DMS53 treated with DMSO at 0.1 percent for 48 hours (cell line): Measurements from ENCODE around the gene SAMD13.
"Not testable (repeated sequence)": the region's sequence is repeated elsewhere in the genome, so short reads cannot be mapped to it uniquely, and the experiment has no call there.

Experiments used
- DNase-seq: peaks from one replicate; lab custom pipeline; 2025; ENCODE audit not compliant: unreplicated experiment; lab: John Stamatoyannopoulos, UW

Gene SAMD13

DNA sequence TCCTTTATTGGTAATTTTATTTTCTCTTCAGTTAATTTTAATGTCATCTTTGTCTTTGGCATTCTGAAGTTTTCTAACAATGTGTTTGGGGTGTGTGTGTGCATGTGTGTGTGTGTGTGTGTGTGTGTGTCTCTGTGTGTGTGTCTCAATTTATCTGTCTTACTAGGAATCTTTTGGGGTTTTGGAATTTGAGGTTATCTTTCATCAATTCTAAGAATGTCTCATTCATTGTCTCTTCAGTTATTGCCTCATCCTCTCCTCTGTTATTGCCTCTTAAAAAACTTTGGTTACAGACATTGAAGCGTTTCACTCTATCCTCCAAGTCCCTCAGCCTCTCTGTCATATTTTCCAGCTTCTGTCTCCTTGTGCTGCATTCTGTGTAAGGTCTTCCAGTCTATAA lies 18.1 kb upstream of the SAMD13 start:
- no peak for DNase-seq

DNA sequence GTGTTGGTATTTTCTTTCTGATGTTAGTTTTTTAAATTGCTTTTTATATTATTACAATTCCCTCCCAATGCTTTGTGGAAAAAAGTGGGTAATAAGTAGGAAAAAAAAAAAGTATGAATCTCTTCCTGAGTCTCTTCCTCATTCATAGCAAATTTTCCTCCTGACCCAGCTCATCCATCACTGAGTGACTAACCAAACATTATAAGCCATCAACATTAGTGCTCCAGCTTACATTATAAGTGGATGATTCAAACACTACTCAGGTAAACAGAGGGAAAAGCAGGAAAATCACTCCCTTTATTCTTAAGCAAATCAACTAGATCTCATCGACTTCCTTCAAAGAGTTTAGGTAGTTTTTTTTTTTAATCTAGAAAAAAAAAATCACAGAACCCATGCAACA lies 15.4 kb upstream of the SAMD13 start:
- peak; percentile 81 for DNase-seq

DNA sequence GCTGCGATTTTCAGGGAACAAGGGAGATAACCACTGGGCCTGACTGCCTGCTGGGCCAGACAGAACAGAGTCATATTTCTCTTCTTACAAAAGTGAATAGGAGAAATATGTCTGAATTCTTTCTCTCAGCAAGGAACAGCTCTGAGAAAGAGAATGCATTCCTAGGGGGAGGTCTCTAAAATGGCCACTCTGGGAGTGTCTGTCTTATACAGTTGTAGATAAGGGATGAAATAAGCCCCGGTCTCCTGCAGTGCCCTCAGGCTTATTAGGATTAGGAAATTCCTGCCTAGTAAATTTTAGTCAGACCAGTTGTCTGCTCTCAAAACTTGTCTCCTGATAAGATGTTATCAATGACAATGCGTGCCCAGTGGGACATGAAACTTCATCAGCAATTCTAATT lies 14.1 kb upstream of the SAMD13 start:
- not testable (repeated sequence) for DNase-seq

DNA sequence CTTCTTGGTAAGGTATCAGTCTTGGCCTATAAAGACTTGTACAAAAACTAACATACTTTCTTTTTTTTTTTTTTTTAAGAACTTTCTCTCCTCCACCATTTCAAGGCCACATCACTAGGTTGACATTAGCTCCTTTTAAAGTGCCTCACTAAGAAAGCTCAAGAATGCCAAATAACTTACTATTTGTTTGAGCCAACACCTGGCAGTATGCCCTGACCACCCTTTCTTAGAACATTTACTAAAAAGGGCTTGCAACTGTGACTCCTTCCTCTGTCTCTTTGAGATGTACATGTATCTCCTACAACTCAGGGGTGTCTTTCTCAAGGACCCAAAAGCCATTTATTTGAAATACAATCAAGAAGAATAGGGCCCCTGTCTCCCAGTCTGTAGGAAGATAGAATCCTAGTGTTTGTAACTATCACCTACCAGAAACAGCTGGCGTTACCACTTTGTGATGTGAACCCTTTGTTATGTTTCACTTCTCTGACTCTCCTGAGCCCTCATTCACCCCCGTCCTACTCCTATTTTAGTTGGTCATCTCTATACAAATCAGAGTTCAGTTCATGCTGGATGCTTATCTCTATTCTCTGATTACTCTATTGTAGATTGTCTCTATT lies 12.2 kb upstream of the SAMD13 start:
- DNase-seq, result no peak

DNA sequence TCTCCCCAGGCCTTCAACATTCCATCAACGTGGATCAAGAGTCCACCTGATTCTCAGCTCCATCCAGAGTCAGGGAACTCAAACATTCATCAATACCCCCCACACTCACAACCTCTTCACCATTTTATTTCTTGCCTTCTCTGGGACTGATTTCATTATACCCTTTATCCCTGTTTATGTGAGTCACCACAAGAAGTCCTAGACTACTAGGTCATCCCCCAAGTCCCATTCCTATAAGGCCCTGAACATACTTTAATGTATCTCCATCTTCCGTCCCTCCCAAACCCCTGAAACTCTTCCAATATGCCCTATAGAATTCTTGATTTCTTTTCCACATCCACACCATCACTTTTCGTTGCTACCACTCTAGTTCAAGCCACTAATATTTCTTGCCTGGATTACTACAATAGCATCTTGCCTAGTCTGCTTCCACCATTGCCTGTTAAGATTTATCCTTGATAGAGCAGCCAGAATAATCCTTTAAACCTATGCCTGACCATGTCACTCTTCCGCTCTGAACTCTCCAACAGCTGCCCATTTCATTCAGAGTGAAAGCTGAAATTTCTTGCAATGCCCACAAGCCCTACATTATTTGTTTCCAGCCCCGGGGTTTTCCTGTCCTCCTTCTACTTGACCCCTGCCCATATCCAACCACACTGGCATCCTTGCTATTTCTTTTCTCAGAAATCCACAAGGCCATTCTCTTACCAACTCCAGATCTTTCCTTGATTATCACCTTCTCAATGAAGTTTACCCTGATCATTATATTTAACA lies 9.4 kb upstream of the SAMD13 start:
- DNase-seq, result no peak

DNA sequence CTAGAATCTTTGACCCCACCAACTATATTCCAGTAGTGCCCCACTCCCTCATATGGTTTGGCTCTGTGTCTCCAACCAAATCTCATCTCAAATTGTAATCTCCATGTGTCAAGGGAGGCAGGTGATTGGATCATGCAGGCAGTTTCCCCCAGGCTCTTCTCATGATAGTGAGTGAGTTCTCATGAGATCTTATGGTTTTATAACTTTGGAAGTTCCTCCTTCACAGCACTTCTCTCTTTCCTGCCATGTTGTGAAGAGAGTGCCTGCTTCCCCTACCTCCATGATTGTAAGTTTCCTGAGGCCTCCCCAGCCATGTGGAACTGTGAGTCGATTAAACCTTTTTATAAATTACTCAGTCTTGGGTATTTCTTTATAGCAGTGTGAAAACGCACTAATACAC lies 7.7 kb upstream of the SAMD13 start:
- DNase-seq, result no peak

DNA sequence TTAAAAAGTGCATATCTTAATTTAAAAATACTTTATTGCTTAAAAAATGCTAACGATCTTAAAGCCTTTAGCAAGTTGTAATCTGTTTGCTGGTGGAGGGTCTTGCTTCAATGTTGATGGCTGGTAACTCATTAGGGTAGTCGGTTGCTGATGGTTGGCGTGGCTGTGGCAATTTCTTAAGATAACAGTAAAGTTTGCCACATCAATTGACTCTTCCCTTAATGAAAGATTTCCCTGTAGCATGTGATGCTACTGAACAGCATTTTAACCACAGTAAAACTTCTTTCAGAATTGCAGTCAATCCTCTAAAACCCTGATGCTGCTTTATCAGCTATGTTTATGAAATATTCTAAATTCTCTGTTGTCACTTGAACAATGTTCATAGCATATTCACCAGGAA lies 6.8 kb upstream of the SAMD13 start:
- DNase-seq, result no peak

DNA sequence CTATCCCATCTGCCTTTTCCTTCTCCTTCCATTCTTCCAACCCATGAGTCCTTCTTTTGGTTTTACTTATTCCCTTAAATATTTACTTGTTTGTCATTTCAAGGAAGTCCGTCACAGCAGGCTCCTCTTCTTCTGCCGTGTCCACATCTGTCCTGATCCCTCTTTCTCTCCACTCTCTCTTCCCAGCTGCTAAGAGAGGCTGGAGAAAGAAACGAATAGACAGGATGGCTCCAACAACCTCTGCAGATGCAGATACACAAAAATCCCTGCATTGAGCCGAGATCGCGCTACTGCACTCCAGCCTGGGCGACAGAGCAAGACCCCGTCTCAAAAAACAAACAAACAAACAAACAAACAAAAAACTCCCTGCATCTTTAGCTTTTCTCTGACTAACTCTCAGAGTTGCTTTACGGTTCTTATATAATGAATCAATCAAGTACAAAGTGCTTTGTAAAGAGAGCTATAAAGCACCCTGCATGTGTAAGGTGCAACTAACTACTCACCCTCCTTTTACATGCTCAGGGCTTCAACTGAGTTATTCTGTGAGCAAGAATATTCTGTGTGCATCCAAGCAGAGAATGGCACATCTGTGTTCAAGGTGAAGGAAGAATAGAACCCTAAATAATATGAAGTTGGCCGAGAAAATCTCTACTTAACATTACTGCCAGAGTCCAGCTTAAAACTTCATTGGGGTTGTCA lies 3.8 kb upstream of the SAMD13 start:
- DNase-seq, result no peak

DNA sequence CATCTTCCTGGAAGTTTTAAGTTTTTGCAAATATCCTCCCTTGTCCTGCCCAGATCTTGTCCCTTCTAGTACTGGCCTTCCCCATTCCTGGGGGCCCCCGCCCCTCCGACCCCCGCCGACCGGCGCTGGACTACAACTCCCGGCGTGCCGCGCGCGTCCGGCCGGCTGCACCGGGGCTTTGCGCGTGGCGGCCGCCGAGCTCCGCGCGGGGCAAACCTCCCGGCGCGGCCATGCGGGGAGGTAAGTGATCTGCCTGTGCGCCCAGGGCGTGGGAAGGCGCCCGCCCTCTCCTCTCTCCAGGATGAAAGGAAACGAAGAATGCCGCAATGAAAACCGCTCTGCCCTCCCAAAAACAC lies 3.2 kb upstream of the SAMD13 start:
- no peak for DNase-seq

DNA sequence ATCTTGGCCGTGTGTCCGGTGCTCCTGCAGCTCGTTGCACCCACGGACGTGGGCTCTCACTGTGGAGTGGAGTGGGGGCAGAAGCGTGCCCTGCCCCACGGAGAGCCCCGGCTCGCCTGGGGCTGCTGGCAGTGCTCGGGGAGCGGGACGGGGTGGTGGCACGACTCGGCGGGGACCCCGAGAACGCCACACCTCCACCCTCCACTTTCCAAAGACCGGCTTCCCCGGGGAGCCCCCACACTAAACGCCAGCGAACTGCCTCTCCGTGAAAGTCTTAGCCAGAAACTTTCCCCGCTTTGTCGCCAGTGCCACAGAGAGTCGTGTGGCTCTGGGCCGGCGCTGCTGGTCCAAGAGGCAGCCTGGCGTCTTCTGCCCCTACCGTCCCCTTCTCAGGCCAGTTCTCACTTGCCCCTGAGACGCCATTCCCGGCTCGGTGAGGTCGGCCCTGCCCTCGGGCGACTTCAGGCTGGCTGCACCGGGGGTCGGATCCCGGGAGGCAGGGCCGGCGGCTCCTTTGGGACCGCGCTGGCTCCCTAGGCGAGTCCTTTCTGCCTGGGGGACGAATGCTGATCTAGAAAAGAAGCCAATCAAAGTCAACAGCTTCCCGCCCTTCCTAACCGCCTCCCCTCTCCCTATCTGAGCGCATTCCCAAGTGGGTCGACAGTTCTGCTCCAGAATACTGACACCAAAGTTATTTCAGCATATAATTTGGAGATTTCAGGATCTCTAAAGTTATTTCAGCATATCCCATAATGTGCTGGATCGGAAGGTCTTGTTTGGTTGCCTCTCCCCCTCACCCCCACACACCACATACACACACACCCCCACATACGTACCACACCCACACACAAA lies 2.6 kb upstream of the SAMD13 start:
- DNase-seq, result peak; percentile 17

DNA sequence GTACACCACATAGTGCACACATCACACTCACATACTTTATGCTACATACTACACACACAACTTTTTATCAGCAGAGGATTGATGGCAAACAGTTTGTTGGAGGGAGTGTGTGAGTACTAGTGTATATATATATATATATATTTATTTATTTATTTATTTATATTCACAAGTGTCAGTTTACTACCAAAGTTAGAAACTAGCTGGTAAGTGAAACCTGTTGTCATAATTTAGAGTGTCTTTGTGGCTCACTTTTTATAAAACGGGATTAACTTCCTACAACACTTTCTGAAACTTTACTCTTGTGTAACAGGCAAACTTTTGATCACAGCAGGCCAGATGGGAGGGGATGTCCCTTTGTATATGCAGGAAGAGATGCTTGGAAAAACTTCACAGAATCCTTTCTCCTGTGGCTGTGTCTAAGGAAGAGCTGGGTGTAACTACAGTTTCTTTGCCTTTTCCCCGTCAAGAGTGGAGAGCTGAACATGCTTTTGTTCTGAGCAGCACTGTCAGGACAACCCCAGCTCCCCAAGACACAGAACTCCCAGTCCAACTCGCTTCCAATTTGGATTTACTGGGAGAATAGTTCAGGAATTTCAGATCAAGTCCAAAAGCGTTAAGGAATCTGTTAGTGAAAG lies 1.9 kb upstream of the SAMD13 start:
- DNase-seq, result no peak

DNA sequence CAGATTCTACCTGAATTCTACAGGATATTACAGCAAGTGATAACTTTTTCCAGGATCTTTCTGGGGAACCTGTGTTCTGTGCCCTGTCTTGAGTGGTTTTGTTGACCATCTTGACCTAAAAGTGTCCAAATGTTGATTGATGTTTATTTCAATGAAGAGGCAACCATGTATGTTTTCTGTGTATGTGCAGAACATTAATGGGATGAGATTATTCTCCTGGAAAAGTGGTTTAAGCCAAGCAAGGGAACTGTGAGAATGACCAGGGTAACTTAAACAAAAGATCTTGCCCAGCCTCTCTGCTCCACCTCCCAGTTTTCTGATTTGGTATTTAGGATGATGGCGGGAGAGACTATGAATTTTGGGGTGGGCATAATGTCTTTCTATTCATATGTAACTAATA lies 1.0 kb upstream of the SAMD13 start:
- no peak for DNase-seq

DNA sequence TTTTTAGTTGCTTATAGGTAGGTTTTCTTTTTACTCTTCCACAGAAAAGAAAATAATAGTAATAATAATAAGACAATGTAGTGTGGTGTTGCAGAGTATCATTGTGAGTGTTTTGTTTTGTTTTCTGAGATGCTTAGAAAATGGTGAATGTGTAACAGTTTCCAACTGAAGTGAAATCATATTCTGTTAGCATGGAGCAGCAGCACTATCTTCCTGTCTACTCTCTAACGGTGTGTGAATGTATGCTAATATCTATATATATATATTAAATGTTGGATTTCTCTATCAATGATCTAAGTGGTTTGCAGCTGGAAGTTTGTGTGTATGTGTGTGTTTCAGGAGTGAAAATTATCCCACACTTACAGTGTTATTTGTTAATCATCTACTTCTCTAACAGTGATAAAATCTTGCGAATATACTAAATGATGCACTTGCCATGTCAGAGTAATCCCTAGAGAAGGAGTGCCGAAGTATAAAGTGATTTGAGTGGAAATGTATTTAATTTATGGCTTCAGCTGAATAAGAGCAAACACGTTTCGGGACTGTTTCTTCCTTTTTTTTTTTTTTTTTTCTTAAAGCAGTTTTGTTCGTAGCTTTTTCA lies 377 bp downstream of the SAMD13 start:
- no peak for DNase-seq

DNA sequence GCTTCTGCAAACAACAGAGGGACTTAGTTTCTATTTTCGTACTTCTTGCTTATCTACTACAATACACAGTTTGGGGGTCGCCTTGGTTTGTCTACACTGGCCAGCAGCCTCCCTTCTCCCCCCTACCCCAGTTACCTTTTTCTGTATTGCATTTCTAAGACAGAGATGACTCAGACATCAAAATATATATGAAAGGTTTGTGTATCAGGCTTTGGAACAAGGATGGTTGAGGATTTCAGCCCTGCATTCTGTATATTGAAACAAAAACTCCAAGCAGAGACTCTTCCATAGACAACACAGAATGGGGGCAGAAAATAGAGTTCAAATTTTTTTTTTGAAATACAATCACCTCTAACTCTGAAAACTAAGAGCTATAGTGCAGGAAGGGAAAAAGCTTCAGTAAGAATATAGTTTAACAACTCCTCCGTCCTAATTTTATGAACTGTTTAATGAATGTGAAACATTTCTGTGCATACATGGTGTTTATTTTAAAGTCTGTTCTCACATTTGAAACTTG lies 1.9 kb downstream of the SAMD13 start:
- DNase-seq, result no peak

DNA sequence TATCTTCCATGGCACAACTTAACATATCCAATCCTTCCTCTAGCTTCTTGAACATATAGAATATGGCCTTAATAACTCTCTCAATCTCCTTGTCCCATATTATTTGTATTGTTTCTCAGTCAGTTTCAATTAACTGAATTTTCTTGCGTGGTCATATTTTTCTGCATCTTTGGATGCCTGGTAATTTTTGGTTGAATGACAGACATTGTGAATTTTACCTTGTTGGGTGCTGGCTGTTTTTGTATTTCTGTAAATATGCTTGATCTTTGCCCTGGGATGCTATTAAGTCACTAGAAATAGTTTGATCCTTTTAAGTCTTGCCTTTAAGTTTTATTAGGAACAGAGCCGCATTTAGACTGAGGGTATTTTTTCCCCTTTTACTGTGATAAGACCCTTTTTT lies 5.9 kb downstream of the SAMD13 start:
- no peak for DNase-seq

DNA sequence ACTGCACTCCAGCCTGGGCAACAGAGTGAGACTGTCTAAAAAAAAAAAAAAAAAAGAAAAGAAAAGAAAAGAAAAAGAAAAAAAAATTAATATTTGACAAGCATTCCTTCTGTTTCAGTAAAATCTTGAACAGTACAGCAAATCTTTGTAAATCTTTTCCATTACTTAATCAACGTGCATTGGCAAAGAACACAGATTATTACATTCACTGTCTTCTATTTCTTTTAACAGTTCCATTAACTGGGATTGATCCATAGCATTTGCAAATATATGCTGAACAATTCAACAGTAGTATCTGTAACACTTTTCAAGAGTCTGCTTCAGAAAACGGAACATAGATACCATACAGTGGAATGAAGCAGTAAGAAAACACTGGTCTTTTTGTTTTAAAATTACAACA lies 9.8 kb downstream of the SAMD13 start:
- no peak for DNase-seq

DNA sequence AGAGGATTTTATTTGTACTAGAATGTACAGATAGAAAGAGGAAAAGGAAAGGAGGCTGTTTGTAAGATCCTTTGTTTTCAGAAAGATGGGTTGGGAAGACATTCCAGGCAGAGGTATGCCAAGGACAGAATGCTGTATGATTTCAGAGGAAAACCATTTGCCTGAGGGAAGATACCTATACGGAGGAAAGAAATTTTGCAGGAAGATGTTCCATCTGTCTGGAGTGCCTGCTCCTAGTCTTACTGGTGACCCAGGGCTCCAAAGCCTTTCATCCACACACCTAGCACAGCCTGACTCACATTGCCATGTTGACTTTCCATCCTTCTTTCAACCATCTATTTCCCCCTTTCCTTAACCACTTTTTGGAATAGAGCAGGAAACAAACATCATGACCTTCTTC lies 18.2 kb downstream of the SAMD13 start:
- DNase-seq, result no peak

DNA sequence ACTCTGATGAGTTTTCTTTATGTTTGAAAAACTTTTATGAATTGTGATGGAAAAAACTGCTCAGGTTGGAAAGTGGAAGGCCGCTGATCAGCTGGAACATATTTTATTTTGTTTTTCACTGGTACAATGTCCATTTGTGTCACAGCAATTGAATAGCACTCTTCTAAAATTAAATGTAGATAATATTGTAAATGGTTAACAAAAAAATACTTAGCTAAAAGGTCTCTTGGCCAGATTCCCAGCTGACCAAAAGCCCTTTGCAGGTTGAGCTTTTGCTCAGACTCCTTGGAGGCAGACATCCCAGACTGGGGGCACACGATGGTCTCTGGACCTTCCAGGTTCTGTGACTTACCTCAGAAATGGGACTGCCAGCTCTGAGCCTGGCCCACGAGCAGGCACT lies 26.3 kb downstream of the SAMD13 start:
- DNase-seq, result no peak

DNA sequence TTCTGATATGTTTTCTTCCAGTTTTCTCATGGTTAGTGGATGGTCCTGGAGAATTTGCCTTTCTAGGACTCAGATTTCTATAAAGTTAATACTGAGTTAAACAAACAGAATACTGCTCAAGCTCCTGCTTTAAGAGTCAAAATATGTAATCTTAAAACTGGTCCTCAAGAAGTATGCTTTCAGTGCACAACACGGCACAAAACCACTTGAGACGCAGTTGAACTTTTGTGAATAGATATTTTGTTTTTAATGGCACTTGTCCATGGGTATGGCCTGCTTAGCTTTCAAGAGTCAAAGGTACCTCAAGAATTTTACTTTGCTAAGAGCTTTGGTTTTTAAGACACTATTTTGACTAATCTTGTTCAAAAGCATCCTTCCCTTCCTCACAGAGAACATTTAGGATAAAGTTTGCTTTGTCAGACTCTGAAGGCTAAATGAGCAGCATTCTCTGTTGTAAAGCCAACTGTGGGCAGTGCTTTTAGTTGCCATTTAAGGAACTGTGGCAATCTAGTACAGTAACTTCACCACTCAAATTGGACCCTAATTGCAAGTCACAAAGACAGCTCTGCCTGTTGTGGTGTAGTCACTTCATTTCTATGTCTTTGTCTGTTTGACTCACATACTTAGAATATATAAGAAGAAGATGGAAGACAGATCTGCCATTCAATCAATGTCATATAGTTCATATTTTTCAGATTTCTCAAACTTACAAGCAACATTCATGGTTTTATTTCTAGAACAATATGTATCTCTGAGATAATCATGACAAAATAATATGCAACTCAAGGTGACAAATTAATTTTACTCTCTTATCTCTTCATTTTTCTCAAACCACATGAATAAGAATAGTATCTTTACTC lies 28.8 kb downstream of the SAMD13 start:
- DNase-seq, result no peak

DNA sequence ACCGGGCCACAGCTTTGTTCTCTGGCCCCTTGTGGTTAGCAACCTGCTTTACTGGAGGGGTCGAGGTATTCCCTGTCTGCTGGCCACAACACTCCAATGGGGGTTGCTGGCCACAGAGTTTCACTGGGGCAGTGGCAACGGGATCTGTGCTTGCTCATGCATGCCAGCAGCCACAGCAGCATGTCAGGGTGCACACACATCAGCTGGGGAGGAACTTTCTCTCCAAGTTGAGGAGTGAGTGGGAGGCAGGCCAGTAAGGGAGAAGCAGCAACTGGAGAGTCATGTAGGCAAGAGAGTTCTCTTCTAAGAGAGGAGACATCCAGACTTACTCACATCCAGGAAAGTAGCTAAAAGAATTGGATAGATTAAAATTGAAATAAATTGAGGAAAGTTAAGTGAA lies 38.0 kb downstream of the SAMD13 start:
- DNase-seq, result no peak
